NCI-H2227 (cell line): ENCODE measurements around the gene ETFB.
A peak's percentile ranks its signal among the peaks of the same experiment; 100 is the strongest.
"Not testable (repeated sequence)": the region's sequence is repeated elsewhere in the genome, so short reads cannot be mapped to it uniquely, and the experiment has no call there.

Source experiments
- DNase-seq: peaks from one replicate; lab custom pipeline; 2025; ENCODE audit not compliant: unreplicated experiment; lab: John Stamatoyannopoulos, UW

The ETFB gene

GRCh38 chr19:51365965-51366388 is at the start of gene ETFB:
Gene ETFB (minus strand): TSS chr19:51366388. CDS start chr19:51366326, 62 bp downstream.
- no peak for DNase-seq

GRCh38 chr19:51415187-51415586 is 49.0 kb upstream of the ETFB start:
- DNase-seq = no peak

- no peak for DNase-seq
Measured at GRCh38 chr19:51410950-51411748, 45.0 kb upstream of the ETFB start.

GRCh38 chr19:51407511-51408131 is 41.4 kb upstream of the ETFB start:
- no peak for DNase-seq

GRCh38 chr19:51402117-51402516 is 35.9 kb upstream of the ETFB start:
- DNase-seq = no peak

- not testable (repeated sequence) for DNase-seq
Measured at GRCh38 chr19:51399936-51400335, 33.7 kb upstream of the ETFB start.

GRCh38 chr19:51399231-51399630 is 33.0 kb upstream of the ETFB start:
- no peak for DNase-seq

- peak; percentile 14 for DNase-seq
Measured at GRCh38 chr19:51398096-51398704, 32.0 kb upstream of the ETFB start.

GRCh38 chr19:51397453-51397852 is 31.3 kb upstream of the ETFB start:
- not testable (repeated sequence) for DNase-seq

GRCh38 chr19:51396175-51396574 is 30.0 kb upstream of the ETFB start:
- DNase-seq = no peak

GRCh38 chr19:51394050-51394836 is 28.1 kb upstream of the ETFB start:
- DNase-seq = peak; percentile 96

- no peak for DNase-seq
Measured at GRCh38 chr19:51392701-51393100, 26.5 kb upstream of the ETFB start.

GRCh38 chr19:51391073-51391611 is 25.0 kb upstream of the ETFB start:
- no peak for DNase-seq

- no peak for DNase-seq
Measured at GRCh38 chr19:51389143-51389542, 23.0 kb upstream of the ETFB start.

- no peak for DNase-seq
Measured at GRCh38 chr19:51387924-51388389, 21.8 kb upstream of the ETFB start, which contains the start of gene LIM2. Gene LIM2 (minus strand): TSS chr19:51387974. CDS start chr19:51387443, 531 bp downstream.

GRCh38 chr19:51386882-51387520 is 20.8 kb upstream of the ETFB start:
- no peak for DNase-seq

- DNase-seq = no peak
Measured at GRCh38 chr19:51382004-51382403, 15.8 kb upstream of the ETFB start.

GRCh38 chr19:51380379-51380778 is 14.2 kb upstream of the ETFB start:
- DNase-seq = no peak

- no peak for DNase-seq
Measured at GRCh38 chr19:51377422-51377821, 11.2 kb upstream of the ETFB start.

GRCh38 chr19:51375504-51376221 is 9.5 kb upstream of the ETFB start:
- no peak for DNase-seq
